HG02970 (cell line): Measurements from ENCODE around the gene FHL3.
"Not testable (repeated sequence)": the region's sequence is repeated elsewhere in the genome, so short reads cannot be mapped to it uniquely, and the experiment has no call there.

Source experiments
- ATAC-seq: cut with Tn5 transposase; IDR thresholded peaks from one replicate; pipeline ENCODE4 v1.9.1; 2021; ENCODE audit warnings: mild to moderate bottlenecking, moderate library complexity, moderate number of reproducible peaks; ENCODE audit not compliant: unreplicated experiment, low FRiP score

The FHL3 gene

GRCh38 chr1:38037221-38037939, 32.1 kb upstream of the FHL3 start:
- ATAC-seq: no peak

- ATAC-seq: no peak
Observed at GRCh38 chr1:38034871-38035270, 29.6 kb upstream of the FHL3 start.

- not testable (repeated sequence) for ATAC-seq
Observed at GRCh38 chr1:38032992-38033391, 27.7 kb upstream of the FHL3 start.

- no peak for ATAC-seq
Observed at GRCh38 chr1:38031513-38031866, 26.2 kb upstream of the FHL3 start.

- no peak for ATAC-seq
Observed at GRCh38 chr1:38030596-38031512, 25.5 kb upstream of the FHL3 start.

- no peak for ATAC-seq
Observed at GRCh38 chr1:38029685-38030511, 24.6 kb upstream of the FHL3 start.

GRCh38 chr1:38029081-38029681, 23.9 kb upstream of the FHL3 start:
- ATAC-seq: no peak

GRCh38 chr1:38028671-38029070, 23.4 kb upstream of the FHL3 start:
- peak; percentile 16 for ATAC-seq

- ATAC-seq: peak; percentile 64
Observed at GRCh38 chr1:38028105-38028591, 22.8 kb upstream of the FHL3 start.

GRCh38 chr1:38027201-38028104, 22.1 kb upstream of the FHL3 start:
- no peak for ATAC-seq

- ATAC-seq: no peak
Observed at GRCh38 chr1:38026592-38027200, 21.4 kb upstream of the FHL3 start.

- ATAC-seq: no peak
Observed at GRCh38 chr1:38025664-38026063, 20.4 kb upstream of the FHL3 start.

GRCh38 chr1:38025233-38025632, 19.9 kb upstream of the FHL3 start:
- ATAC-seq: no peak

GRCh38 chr1:38022810-38023209, 17.5 kb upstream of the FHL3 start:
- ATAC-seq: no peak

GRCh38 chr1:38021969-38022368, 16.7 kb upstream of the FHL3 start:
- no peak for ATAC-seq

GRCh38 chr1:38020396-38020795, 15.1 kb upstream of the FHL3 start:
- ATAC-seq: no peak

GRCh38 chr1:38018864-38019343, 13.6 kb upstream of the FHL3 start:
- ATAC-seq: no peak

GRCh38 chr1:38015978-38016725, 10.8 kb upstream of the FHL3 start:
- no peak for ATAC-seq
